Measurements from ENCODE around the gene FLVCR1.
"Not testable (repeated sequence)": the region's sequence is repeated elsewhere in the genome, so short reads cannot be mapped to it uniquely, and the experiment has no call there.

FLVCR1 gene

GRCh38 chr1:212833211-212834207 is 24.6 kb upstream of the FLVCR1 start:
- not testable (repeated sequence) for H3K27me3 ChIP-seq (ENCODE audit: control insufficient read depth, insufficient read depth, low read length); H3K4me3 ChIP-seq (ENCODE audit: low read length); H3K9me3 ChIP-seq (replicated peaks; ENCODE audit: low read length); H3K36me3 ChIP-seq (ENCODE audit: insufficient read depth, low read length); H3K4me2 ChIP-seq (ENCODE audit: low read length); H3K4me1 ChIP-seq (ENCODE audit: control insufficient read depth, insufficient read depth, low read length); H3K9ac ChIP-seq (ENCODE audit: low read depth, low read length)

- Histone ChIP-seq H3K36me3 (ENCODE audit: insufficient read depth, low read length) (no peaks in the 10 kb centered on the region), H3K27me3 (ENCODE audit: control insufficient read depth, insufficient read depth, low read length) (no peaks in the 10 kb centered on the region), H3K4me1 (ENCODE audit: control insufficient read depth, insufficient read depth, low read length) (no peaks in the 10 kb centered on the region), H3K4me2 (ENCODE audit: low read length) (no peak overlapping the region), H3K9me3 (replicated peaks; ENCODE audit: low read length) (no peaks in the 10 kb centered on the region), H3K4me3 (ENCODE audit: low read length) (no peak overlapping the region), H3K9ac (ENCODE audit: low read depth, low read length) (no peak overlapping the region)
These were observed 19.9 kb upstream of the FLVCR1 start for GRCh38 chr1:212838145-212838544.

- H3K36me3 ChIP-seq (ENCODE audit: insufficient read depth, low read length); H3K9ac ChIP-seq (ENCODE audit: low read depth, low read length); H3K4me1 ChIP-seq (ENCODE audit: control insufficient read depth, insufficient read depth, low read length); H3K27me3 ChIP-seq (ENCODE audit: control insufficient read depth, insufficient read depth, low read length); H3K9me3 ChIP-seq (replicated peaks; ENCODE audit: low read length); H3K4me2 ChIP-seq (ENCODE audit: low read length); H3K4me3 ChIP-seq (ENCODE audit: low read length): not testable (repeated sequence)
These were observed 13.6 kb upstream of the FLVCR1 start for GRCh38 chr1:212844521-212844920.

GRCh38 chr1:212847549-212847948 is 10.5 kb upstream of the FLVCR1 start, which contains the start of gene SPATA45:
TSS of gene SPATA45 (minus strand) at chr1:212847649. CDS start at chr1:212836149, 11,500 bp downstream.
- Histone ChIP-seq H3K9me3 (replicated peaks; ENCODE audit: low read length) (no peaks in the 10 kb centered on the region), H3K4me2 (ENCODE audit: low read length) (no peak within 1 kb of the TSS), H3K9ac (ENCODE audit: low read depth, low read length) (no peak within 1 kb of the TSS), H3K36me3 (ENCODE audit: insufficient read depth, low read length) (no peaks in the 10 kb centered on the region), H3K4me3 (ENCODE audit: low read length) (no peak within 1 kb of the TSS), H3K27me3 (ENCODE audit: control insufficient read depth, insufficient read depth, low read length) (no peaks in the 10 kb centered on the region), H3K4me1 (ENCODE audit: control insufficient read depth, insufficient read depth, low read length) (no peaks in the 10 kb centered on the region)

GRCh38 chr1:212852105-212852688 is 5.9 kb upstream of the FLVCR1 start:
- peaks cover 4% of the 10 kb centered on the region for H3K4me1 ChIP-seq (ENCODE audit: control insufficient read depth, insufficient read depth, low read length)
- H3K27me3 ChIP-seq (ENCODE audit: control insufficient read depth, insufficient read depth, low read length): no peaks in the 10 kb centered on the region
- no peak overlapping the region for H3K4me2 ChIP-seq (ENCODE audit: low read length)
- H3K9me3 ChIP-seq (replicated peaks; ENCODE audit: low read length): no peaks in the 10 kb centered on the region
- H3K36me3 ChIP-seq (ENCODE audit: insufficient read depth, low read length): no peaks in the 10 kb centered on the region
- H3K9ac ChIP-seq (ENCODE audit: low read depth, low read length): no peak overlapping the region
- H3K4me3 ChIP-seq (ENCODE audit: low read length): no peak overlapping the region

- Histone ChIP-seq H3K4me3 (ENCODE audit: low read length) (no peak overlapping the region), H3K27me3 (ENCODE audit: control insufficient read depth, insufficient read depth, low read length) (no peaks in the 10 kb centered on the region), H3K4me2 (ENCODE audit: low read length) (no peak overlapping the region), H3K9ac (ENCODE audit: low read depth, low read length) (no peak overlapping the region), H3K36me3 (ENCODE audit: insufficient read depth, low read length) (no peaks in the 10 kb centered on the region), H3K9me3 (replicated peaks; ENCODE audit: low read length) (no peaks in the 10 kb centered on the region), H3K4me1 (ENCODE audit: control insufficient read depth, insufficient read depth, low read length) (peaks cover 5% of the 10 kb centered on the region)
These were observed 4.4 kb upstream of the FLVCR1 start for GRCh38 chr1:212853658-212854057.

- no peaks in the 10 kb centered on the region for H3K27me3 ChIP-seq (ENCODE audit: control insufficient read depth, insufficient read depth, low read length)
- peak overlapping the region; percentile 91 for H3K9ac ChIP-seq (ENCODE audit: low read depth, low read length)
- peak overlapping the region; percentile 97 for H3K4me2 ChIP-seq (ENCODE audit: low read length)
- H3K9me3 ChIP-seq (replicated peaks; ENCODE audit: low read length): no peaks in the 10 kb centered on the region
- peaks cover 4% of the 10 kb centered on the region for H3K36me3 ChIP-seq (ENCODE audit: insufficient read depth, low read length)
- peaks cover 27% of the 10 kb centered on the region for H3K4me1 ChIP-seq (ENCODE audit: control insufficient read depth, insufficient read depth, low read length)
- peak overlapping the region; percentile 80 for H3K4me3 ChIP-seq (ENCODE audit: low read length)
These were observed 1.3 kb upstream of the FLVCR1 start for GRCh38 chr1:212856755-212857154.

GRCh38 chr1:212858461-212859265 is 588 bp downstream of the FLVCR1 start:
- peaks cover 5% of the 10 kb centered on the region for H3K36me3 ChIP-seq (ENCODE audit: insufficient read depth, low read length)
- peak overlapping the region; percentile 91 for H3K9ac ChIP-seq (ENCODE audit: low read depth, low read length)
- no peaks in the 10 kb centered on the region for H3K9me3 ChIP-seq (replicated peaks; ENCODE audit: low read length)
- no peaks in the 10 kb centered on the region for H3K27me3 ChIP-seq (ENCODE audit: control insufficient read depth, insufficient read depth, low read length)
- H3K4me1 ChIP-seq (ENCODE audit: control insufficient read depth, insufficient read depth, low read length): peaks cover 27% of the 10 kb centered on the region
- peak overlapping the region; percentile 80 for H3K4me3 ChIP-seq (ENCODE audit: low read length)
- peak overlapping the region; percentile 97 for H3K4me2 ChIP-seq (ENCODE audit: low read length)

- Histone ChIP-seq H3K9ac (ENCODE audit: low read depth, low read length) (no peak overlapping the region), H3K4me3 (ENCODE audit: low read length) (peak overlapping the region; percentile 38), H3K4me1 (ENCODE audit: control insufficient read depth, insufficient read depth, low read length) (peaks cover 27% of the 10 kb centered on the region), H3K4me2 (ENCODE audit: low read length) (peak overlapping the region; percentile 97), H3K27me3 (ENCODE audit: control insufficient read depth, insufficient read depth, low read length) (no peaks in the 10 kb centered on the region), H3K36me3 (ENCODE audit: insufficient read depth, low read length) (peaks cover 12% of the 10 kb centered on the region), H3K9me3 (replicated peaks; ENCODE audit: low read length) (no peaks in the 10 kb centered on the region)
These were observed 2.9 kb downstream of the FLVCR1 start for GRCh38 chr1:212860713-212861581.

- H3K4me2 ChIP-seq (ENCODE audit: low read length): no peak overlapping the region
- no peak overlapping the region for H3K4me3 ChIP-seq (ENCODE audit: low read length)
- peaks cover 15% of the 10 kb centered on the region for H3K36me3 ChIP-seq (ENCODE audit: insufficient read depth, low read length)
- no peaks in the 10 kb centered on the region for H3K9me3 ChIP-seq (replicated peaks; ENCODE audit: low read length)
- H3K9ac ChIP-seq (ENCODE audit: low read depth, low read length): no peak overlapping the region
- H3K4me1 ChIP-seq (ENCODE audit: control insufficient read depth, insufficient read depth, low read length): peaks cover 23% of the 10 kb centered on the region
- H3K27me3 ChIP-seq (ENCODE audit: control insufficient read depth, insufficient read depth, low read length): no peaks in the 10 kb centered on the region
These were observed 4.1 kb downstream of the FLVCR1 start for GRCh38 chr1:212862111-212862690.

All from skeletal muscle satellite cell (primary cell).